Stomach (tissue), 9 donors: ENCODE results near the gene ZDHHC13. TPM values are rescaled to one million over a fixed set of nuclear protein-coding genes. Genes with fewer than 3 reads are reported as not detected.

Source experiments
- DNase-seq, 2 donors: peaks; one replicate each; pipeline versions ENCODE4 v3.0.0 to v3.0.0-alpha.2; 2013 to 2019
- H3K27ac ChIP-seq, 5 donors: fragments of 200-600 bp in 4 of 5; sonication (generic) in 4 of 5; one replicate each; pipeline ENCODE4 v1.5.1; 2013 to 2019; ENCODE audit warnings: mild to moderate bottlenecking in 1 of 5, moderate library complexity in 1 of 5
- H3K27me3 ChIP-seq, 3 donors: fragments of 200-600 bp; sonication (generic); one replicate each; pipeline ENCODE4 v1.5.1; 2017 to 2019; ENCODE audit warnings: mixed run types in 1 of 3
- H3K36me3 ChIP-seq, 4 donors: fragments of 200-600 bp; sonication (generic); 1 replicate in 3 of 4; 2 replicates in 1 of 4; pipeline ENCODE4 v1.5.1; 2016 to 2019
- H3K4me1 ChIP-seq, 4 donors: fragments of 200-600 bp; sonication (generic); one replicate each; pipeline ENCODE4 v1.5.1; 2016 to 2019
- H3K4me3 ChIP-seq, 4 donors: fragments of 200-600 bp; sonication (generic) in 3 of 4; one replicate each; pipeline ENCODE4 v1.5.1; 2016 to 2019; ENCODE audit warnings: mild to moderate bottlenecking in 1 of 4
- H3K9me3 ChIP-seq, 4 donors: fragments of 200-600 bp; sonication (generic); one replicate each; pipeline ENCODE4 v1.5.1; 2016 to 2019
- CTCF ChIP-seq, 7 experiments: fragments of 450-650 bp in 4 of 7; fragments of 200-600 bp in 3 of 7; sonication (generic) in 3 of 7; IDR thresholded peaks; one replicate each; pipeline ENCODE4 v1.5.1; 2016 to 2019; ENCODE audit warnings: antibody characterized with exemption in 7 of 7, control low read depth in 2 of 7, mild to moderate bottlenecking in 1 of 7
- EP300 ChIP-seq: sonication (generic); formaldehyde crosslinking; IDR thresholded peaks from one replicate; pipeline ENCODE4 v1.6.1; 2017; ENCODE audit warnings: antibody characterized with exemption
- POLR2A ChIP-seq, 4 donors: fragments of 450-650 bp; IDR thresholded peaks; one replicate each; pipeline ENCODE4 v1.6.1; 2016; ENCODE audit warnings: antibody characterized with exemption in 4 of 4, control low read depth in 2 of 4, mild to moderate bottlenecking in 1 of 4, moderate library complexity in 1 of 4
- POLR2AphosphoS5 ChIP-seq, 3 donors: sonication (generic); formaldehyde crosslinking; IDR thresholded peaks; one replicate each; pipeline ENCODE4 v1.6.1; 2016; ENCODE audit warnings: antibody characterized with exemption in 3 of 3
- WGBS, 5 donors: extraction: QIAGEN DNeasy Blood & Tissue Kit in 3 of 5; methylation state at CpG; one replicate each; pipeline versions ENCODE4 v1.1.5 to v1.1.7; 2013 to 2018; 5-methylcytosine and 5-hydroxymethylcytosine counted together
- intact Hi-C: fragments of 100-400 bp; cut with DNase I; formaldehyde crosslinking; loops from one replicate; pipeline ENCODE4 v1.15.1; 2023; ENCODE audit warnings: low total_unique reads
- polyA plus RNA-seq, 3 donors: library from polyadenylated mRNA; stranded (reverse); fragments of 200-250 nt; gene quantifications; one replicate each; pipeline ENCODE4 v1.2.3, GENCODE V29; 2013
- total RNA-seq, 5 donors: library from RNA; depleted of rRNA; stranded (reverse); fragments of >200 nt; gene quantifications; one replicate each; pipeline versions ENCODE4 v1.1.0 to v1.2.3, GENCODE V29; 2014 to 2016
- donor health status: healthy with polysubstance abuse.
- donor health status: Bipolar disorder and iron deficiency.
- donor health status: healthy.

The ZDHHC13 gene
- total and polyA plus RNA-seq, 8 donors = 5.5 to 43.9 (median 19.5) TPM

- TF ChIP-seq POLR2AphosphoS5 (IDR thresholded peaks at IDR 0.05) (no peak), EP300 (no peak), CTCF (IDR thresholded peaks at IDR 0.05) (no peak), POLR2A (IDR thresholded peaks at IDR 0.05) (no peak)
- Histone ChIP-seq H3K27me3 (no peaks in the 10 kb centered on the region), H3K27ac (no peak overlapping the region), H3K4me1 (peaks cover 18 to 50% (median 33%) of the 10 kb centered on the region in 4 donors), H3K9me3 (no peaks in the 10 kb centered on the region), H3K4me3 (no peak overlapping the region), H3K36me3 (no peaks in the 10 kb centered on the region)
- no peak for DNase-seq
- intact Hi-C loops = no loop called here
- 70 to 82% (median 77%) methylated on average over 3 of the region's 3 CpGs for WGBS, 5 donors
Observed at GRCh38 chr11:19075636-19076035, 41.3 kb upstream of the ZDHHC13 start.

- Histone ChIP-seq H3K27me3 (no peaks in the 10 kb centered on the region), H3K36me3 (no peaks in the 10 kb centered on the region), H3K4me3 (no peak overlapping the region), H3K9me3 (no peaks in the 10 kb centered on the region), H3K4me1 (peaks cover 13 to 38% (median 25%) of the 10 kb centered on the region in 4 donors), H3K27ac (no peak overlapping the region)
- intact Hi-C loops = no loop called here
- TF ChIP-seq EP300 (no peak), CTCF (IDR thresholded peaks at IDR 0.05) (peak in 5 of 7 experiments; percentile 81 to 99 (median 98))
- DNase-seq = peak; percentile 70 to 78
- 49 to 54% (median 53%) methylated on average over 10 of the region's 10 CpGs for WGBS, 5 donors
Observed at GRCh38 chr11:19076744-19077589, 40.0 kb upstream of the ZDHHC13 start.

GRCh38 chr11:19077965-19078364 lies 39.0 kb upstream of the ZDHHC13 start:
- no peak for TF ChIP-seq EP300
- no peak for TF ChIP-seq POLR2A (IDR thresholded peaks at IDR 0.05)
- TF ChIP-seq POLR2AphosphoS5 (IDR thresholded peaks at IDR 0.05) = no peak
- TF ChIP-seq CTCF (IDR thresholded peaks at IDR 0.05) = no peak
- intact Hi-C loops = no loop called here
- Histone ChIP-seq H3K27ac (no peak overlapping the region), H3K9me3 (no peaks in the 10 kb centered on the region), H3K36me3 (no peaks in the 10 kb centered on the region), H3K4me3 (no peak overlapping the region), H3K4me1 (peaks cover 6 to 28% (median 16%) of the 10 kb centered on the region in 4 donors), H3K27me3 (no peaks in the 10 kb centered on the region)
- no peak for DNase-seq

- intact Hi-C loops = no loop called here
- Histone ChIP-seq H3K9me3 (no peaks in the 10 kb centered on the region), H3K27ac (no peak overlapping the region), H3K27me3 (no peaks in the 10 kb centered on the region), H3K4me3 (no peak overlapping the region), H3K4me1 (peaks cover 0 to 14% (median 4%) of the 10 kb centered on the region in 4 donors), H3K36me3 (no peaks in the 10 kb centered on the region)
- TF ChIP-seq POLR2A (IDR thresholded peaks at IDR 0.05) (no peak), EP300 (no peak), CTCF (IDR thresholded peaks at IDR 0.05) (no peak), POLR2AphosphoS5 (IDR thresholded peaks at IDR 0.05) (no peak)
- WGBS, 5 donors = 41 to 57% (median 46%) methylated on average over 6 of the region's 6 CpGs
- peak in 1 of 2 donors; percentile 70 for DNase-seq
Observed at GRCh38 chr11:19079643-19080440, 37.1 kb upstream of the ZDHHC13 start.
